Uterus (tissue), 2 donors: ENCODE data around the gene NPW.

Experiments
- CTCF ChIP-seq, 4 experiments: fragments of 200-600 bp in 2 of 4; fragments of 450-650 bp in 2 of 4; sonication (generic) in 2 of 4; IDR thresholded peaks; one replicate each; pipeline ENCODE4 v1.5.1; 2016 to 2019; ENCODE audit warnings: antibody characterized with exemption in 4 of 4, mild to moderate bottlenecking in 2 of 4, moderate library complexity in 1 of 4
- POLR2A ChIP-seq, 2 donors: fragments of 450-650 bp; IDR thresholded peaks; one replicate each; pipeline ENCODE4 v1.6.1; 2016; ENCODE audit warnings: antibody characterized with exemption in 2 of 2, mild to moderate bottlenecking in 1 of 2, moderate library complexity in 1 of 2

GRCh38 chr16:1992704-1993317 lies 26.8 kb upstream of the NPW start:
- TF ChIP-seq CTCF (IDR thresholded peaks at IDR 0.05) (no peak), POLR2A (IDR thresholded peaks at IDR 0.05) (no peak)
